Esophagus squamous epithelium (tissue), 5 donors: ENCODE results near the gene CLEC20A. TPM values are rescaled to one million over a fixed set of nuclear protein-coding genes. Genes with fewer than 3 reads are reported as not detected.
A peak's percentile ranks its signal among the peaks of the same experiment; 100 is the strongest.

Experiments
- DNase-seq: peaks from one replicate; lab custom pipeline; 2025; lab: John Stamatoyannopoulos, UW
- H3K27ac ChIP-seq, 4 donors: fragments of 200-600 bp; sonication (generic); one replicate each; pipeline ENCODE4 v1.5.1; 2016 to 2019; ENCODE audit warnings: mild to moderate bottlenecking in 1 of 4
- H3K27me3 ChIP-seq, 4 donors: fragments of 200-600 bp; sonication (generic); 1 replicate in 3 of 4; 2 replicates in 1 of 4; pipeline versions ENCODE4 v1.5.1 to v1.6.0; 2017 to 2021; ENCODE audit warnings: antibody characterized with exemption in 1 of 4
- H3K36me3 ChIP-seq, 3 donors: fragments of 200-600 bp; sonication (generic); one replicate each; pipeline ENCODE4 v1.5.1; 2016 to 2019
- H3K4me1 ChIP-seq, 3 donors: fragments of 200-600 bp; sonication (generic); one replicate each; pipeline ENCODE4 v1.5.1; 2017 to 2019
- H3K4me3 ChIP-seq, 4 donors: fragments of 200-600 bp; sonication (generic); 1 replicate in 3 of 4; 2 replicates in 1 of 4; pipeline ENCODE4 v1.5.1; 2016 to 2019; ENCODE audit warnings: mild to moderate bottlenecking in 2 of 4, moderate library complexity in 1 of 4
- H3K9me3 ChIP-seq, 3 donors: fragments of 200-600 bp; sonication (generic); one replicate each; pipeline ENCODE4 v1.5.1; 2016 to 2019
- CTCF ChIP-seq, 6 experiments: fragments of 450-650 bp in 4 of 6; fragments of 200-600 bp in 2 of 6; sonication (generic) in 2 of 6; IDR thresholded peaks; one replicate each; pipeline ENCODE4 v1.5.1; 2016 to 2019; ENCODE audit warnings: antibody characterized with exemption in 6 of 6, mild to moderate bottlenecking in 4 of 6, moderate library complexity in 4 of 6
- POLR2A ChIP-seq, 4 donors: fragments of 450-650 bp; IDR thresholded peaks; one replicate each; pipeline ENCODE4 v1.6.1; 2017; ENCODE audit warnings: antibody characterized with exemption in 4 of 4, mild to moderate bottlenecking in 4 of 4, moderate library complexity in 3 of 4
- WGBS, 2 donors: methylation state at CpG; one replicate each; pipeline ENCODE4 v1.1.5; 2018; 5-methylcytosine and 5-hydroxymethylcytosine counted together
- intact Hi-C: fragments of 100-400 bp; cut with DNase I; formaldehyde crosslinking; loops from one replicate; pipeline ENCODE4 v1.15.0; 2022
- small RNA-seq, 4 donors: library from RNA; depleted of rRNA; stranded (forward); fragments of <200 nt; gene quantifications; one replicate each; pipeline ENCODE3, GENCODE V24; 2016
- total RNA-seq, 4 donors: library from RNA; depleted of rRNA; stranded (reverse); fragments of >200 nt; gene quantifications; one replicate each; pipeline ENCODE4 v1.1.0, GENCODE V29; 2016
- donor health status: DM: yes; HTN: yes; CAD: no.

Gene CLEC20A
- total RNA-seq, 4 donors from 2014 or later = not detected

GRCh38 chr1:178436899-178437298, 59.9 kb downstream of the CLEC20A start:
- 89 to 97% methylated on average over 2 of the region's 2 CpGs for WGBS, 2 donors

GRCh38 chr1:178434899-178435435, 61.8 kb downstream of the CLEC20A start:
- no peak for DNase-seq
- Histone ChIP-seq H3K4me3 (no peak overlapping the region), H3K36me3 (peaks cover 0 to 4% (median 0%) of the 10 kb centered on the region in 3 donors), H3K27ac (peak overlapping the region in 3 of 4 donors; percentile 14 to 58 (median 41)), H3K9me3 (no peaks in the 10 kb centered on the region), H3K27me3 (no peaks in the 10 kb centered on the region), H3K4me1 (peaks cover 4 to 38% (median 11%) of the 10 kb centered on the region in 3 donors)
- intact Hi-C loops = no loop called here
- TF ChIP-seq POLR2A (IDR thresholded peaks at IDR 0.05) = no peak
- TF ChIP-seq CTCF (IDR thresholded peaks at IDR 0.05) = no peak

More at GRCh38 chr1:178436899-178437298, 59.9 kb downstream of the CLEC20A start:
- TF ChIP-seq POLR2A (IDR thresholded peaks at IDR 0.05) = no peak
- TF ChIP-seq CTCF (IDR thresholded peaks at IDR 0.05) = no peak
- Histone ChIP-seq H3K9me3 (no peaks in the 10 kb centered on the region), H3K4me3 (no peak overlapping the region), H3K36me3 (peaks cover 0 to 21% (median 0%) of the 10 kb centered on the region in 3 donors), H3K4me1 (peaks cover 4 to 38% (median 11%) of the 10 kb centered on the region in 3 donors), H3K27ac (no peak overlapping the region), H3K27me3 (no peaks in the 10 kb centered on the region)
- intact Hi-C loops = no loop called here
- DNase-seq = no peak

GRCh38 chr1:178434360-178434759, 62.4 kb downstream of the CLEC20A start:
- WGBS, 2 donors = 33 to 46% methylated on average over 1 of the region's 1 CpG
- H3K4me3 ChIP-seq = no peak overlapping the region
- H3K4me1 ChIP-seq = peaks cover 4 to 38% (median 11%) of the 10 kb centered on the region in 3 donors
- no peak for TF ChIP-seq CTCF (IDR thresholded peaks at IDR 0.05)
- no peak for TF ChIP-seq POLR2A (IDR thresholded peaks at IDR 0.05)
- intact Hi-C loops = no loop called here
- H3K27ac ChIP-seq = peak overlapping the region in 3 of 4 donors; percentile 27 to 61 (median 41)
- DNase-seq = no peak
- no peaks in the 10 kb centered on the region for H3K36me3 ChIP-seq
- H3K27me3 ChIP-seq = no peaks in the 10 kb centered on the region
- H3K9me3 ChIP-seq = no peaks in the 10 kb centered on the region

Small RNA genes within 50 kb of the gene (small RNA-seq; reads per million reads assigned to genes)
- gene RF00017 = 0 reads per million in 4 donors

Other genes with a start within 250 kb of the CLEC20A start
- gene TEX35, start 16.1 kb upstream of the CLEC20A start, total RNA-seq = not detected
- gene RALGPS2, start 228.3 kb upstream of the CLEC20A start, total RNA-seq = 10 to 100 TPM; 24.2 to 35.2 (median 26.9) TPM